HEK293 (cell line): ENCODE results near the gene CCDC187.

Source experiments
- CTCF ChIA-PET: fragments of 350-600 bp; formaldehyde crosslinking; extraction: SDS; loops from one replicate; lab custom pipeline; 2021; ENCODE audit warnings: antibody characterized with exemption; lab: Yijun Ruan, JAX
- POLR2A ChIA-PET: fragments of 300-600 bp; formaldehyde crosslinking; extraction: SDS; loops from one replicate; lab custom pipeline; 2020; ENCODE audit warnings: antibody characterized with exemption, inconsistent platforms; lab: Yijun Ruan, JAX
- H3K27ac ChIP-seq: fragments of 200-500 bp; sonication (Bioruptor generic); 2 replicates; pipeline ENCODE4 v1.5.1; 2014; ENCODE audit warnings: low read depth, low read length, control low read depth, inconsistent platforms; ENCODE audit errors: extremely low read depth
- H3K36me3 ChIP-seq, 2 experiments: fragments of 200-500 bp in 1 of 2; sonication (Bioruptor generic) in 1 of 2; 1 replicate in 1 of 2; 2 replicates in 1 of 2; pipeline ENCODE4 v1.5.1; 2014 to 2017; ENCODE audit warnings: inconsistent platforms in 2 of 2, low read length in 2 of 2; ENCODE audit not compliant: control insufficient read depth in 2 of 2, insufficient read depth in 1 of 2
- H3K4me1 ChIP-seq: fragments of 200-500 bp; sonication (Bioruptor generic); 2 replicates; pipeline ENCODE4 v1.5.1; 2014; ENCODE audit warnings: mild to moderate bottlenecking, low read length, inconsistent platforms; ENCODE audit not compliant: control insufficient read depth, insufficient read depth
- H3K4me3 ChIP-seq: 2 replicates; pipeline ENCODE4 v1.5.1; 2011; ENCODE audit warnings: low read depth, mild to moderate bottlenecking, control low read depth, low read length, moderate library complexity
- H3K9me3 ChIP-seq: fragments of 200-500 bp; sonication (Bioruptor generic); 2 replicates; pipeline ENCODE4 v1.5.1; 2014; ENCODE audit warnings: low read depth, low read length, inconsistent platforms; ENCODE audit not compliant: control insufficient read depth, insufficient read depth
- BCL11A ChIP-seq: fragments of 450-650 bp; formaldehyde crosslinking; IDR thresholded peaks from 2 replicates; pipeline ENCODE4 v1.5.1; 2016; ENCODE audit warnings: low read depth, missing biosample characterization, missing genetic modification characterization
- GLI4 ChIP-seq: fragments of 450-650 bp; formaldehyde crosslinking; IDR thresholded peaks from 2 replicates; pipeline ENCODE4 v1.5.1; 2016; ENCODE audit warnings: missing biosample characterization, missing genetic modification characterization
- KLF10 ChIP-seq: fragments of 450-650 bp; IDR thresholded peaks from 2 replicates; pipeline ENCODE4 v1.5.1; 2018; ENCODE audit warnings: missing biosample characterization, mild to moderate bottlenecking, missing genetic modification characterization
- PRDM4 ChIP-seq: fragments of 450-650 bp; formaldehyde crosslinking; IDR thresholded peaks from 2 replicates; pipeline ENCODE4 v1.5.1; 2017; ENCODE audit warnings: missing biosample characterization, missing genetic modification characterization
- ZBTB21 ChIP-seq: fragments of 450-650 bp; formaldehyde crosslinking; IDR thresholded peaks from 2 replicates; pipeline ENCODE4 v1.5.1; 2017; ENCODE audit warnings: missing biosample characterization, missing genetic modification characterization
- ZBTB48 ChIP-seq: fragments of 450-650 bp; formaldehyde crosslinking; IDR thresholded peaks from 2 replicates; pipeline ENCODE4 v1.5.1; 2016; ENCODE audit warnings: missing biosample characterization, missing genetic modification characterization
- ZBTB8A ChIP-seq: fragments of 450-650 bp; formaldehyde crosslinking; IDR thresholded peaks from 2 replicates; pipeline ENCODE4 v1.5.1; 2016; ENCODE audit warnings: missing biosample characterization, missing genetic modification characterization
- ZNF133 ChIP-seq: fragments of 450-650 bp; formaldehyde crosslinking; IDR thresholded peaks from 2 replicates; pipeline ENCODE4 v1.5.1; 2016; ENCODE audit warnings: missing biosample characterization, missing genetic modification characterization
- ZNF513 ChIP-seq: fragments of 450-650 bp; IDR thresholded peaks from 2 replicates; pipeline ENCODE4 v1.5.1; 2018; ENCODE audit warnings: missing biosample characterization, missing genetic modification characterization
- ZNF544 ChIP-seq: fragments of 450-650 bp; formaldehyde crosslinking; IDR thresholded peaks from 2 replicates; pipeline ENCODE4 v1.5.0; 2017; ENCODE audit warnings: missing biosample characterization, missing genetic modification characterization
- ZNF549 ChIP-seq: fragments of 450-650 bp; IDR thresholded peaks from 2 replicates; pipeline ENCODE4 v1.5.1; 2018; ENCODE audit warnings: missing biosample characterization, missing genetic modification characterization, mild to moderate bottlenecking, inconsistent platforms, moderate library complexity
- ZNF580 ChIP-seq: fragments of 450-650 bp; formaldehyde crosslinking; IDR thresholded peaks from 2 replicates; pipeline ENCODE4 v1.5.1; 2016; ENCODE audit warnings: missing biosample characterization, missing genetic modification characterization
- ZNF600 ChIP-seq: fragments of 450-650 bp; formaldehyde crosslinking; IDR thresholded peaks from 2 replicates; pipeline ENCODE4 v1.5.1; 2016; ENCODE audit warnings: missing biosample characterization, missing genetic modification characterization
- ZNF670 ChIP-seq: fragments of 450-650 bp; formaldehyde crosslinking; IDR thresholded peaks from 2 replicates; pipeline ENCODE4 v1.5.1; 2016; ENCODE audit warnings: missing biosample characterization, missing genetic modification characterization, low read depth
- ZNF791 ChIP-seq: fragments of 450-650 bp; formaldehyde crosslinking; IDR thresholded peaks from 2 replicates; pipeline ENCODE4 v1.5.1; 2016; ENCODE audit warnings: missing biosample characterization, missing genetic modification characterization
- ZSCAN30 ChIP-seq: fragments of 450-650 bp; IDR thresholded peaks from 2 replicates; pipeline ENCODE4 v1.5.1; 2018; ENCODE audit warnings: missing biosample characterization, mild to moderate bottlenecking, missing genetic modification characterization, moderate library complexity
- TF ChIP-seq, protein P1 (sequence below): fragments of 450-650 bp; formaldehyde crosslinking; IDR thresholded peaks from 2 replicates; pipeline ENCODE4 v1.5.1; 2017; ENCODE audit warnings: missing biosample characterization, missing genetic modification characterization
- TF ChIP-seq, protein P2 (sequence below): fragments of 450-650 bp; formaldehyde crosslinking; IDR thresholded peaks from 2 replicates; pipeline ENCODE4 v1.5.1; 2016; ENCODE audit warnings: missing biosample characterization, missing genetic modification characterization, borderline replicate concordance

Gene CCDC187

GRCh38 chr9:136203408-136204144 is 100.3 kb downstream of the CCDC187 start:
- TF ChIP-seq, protein P1, sequence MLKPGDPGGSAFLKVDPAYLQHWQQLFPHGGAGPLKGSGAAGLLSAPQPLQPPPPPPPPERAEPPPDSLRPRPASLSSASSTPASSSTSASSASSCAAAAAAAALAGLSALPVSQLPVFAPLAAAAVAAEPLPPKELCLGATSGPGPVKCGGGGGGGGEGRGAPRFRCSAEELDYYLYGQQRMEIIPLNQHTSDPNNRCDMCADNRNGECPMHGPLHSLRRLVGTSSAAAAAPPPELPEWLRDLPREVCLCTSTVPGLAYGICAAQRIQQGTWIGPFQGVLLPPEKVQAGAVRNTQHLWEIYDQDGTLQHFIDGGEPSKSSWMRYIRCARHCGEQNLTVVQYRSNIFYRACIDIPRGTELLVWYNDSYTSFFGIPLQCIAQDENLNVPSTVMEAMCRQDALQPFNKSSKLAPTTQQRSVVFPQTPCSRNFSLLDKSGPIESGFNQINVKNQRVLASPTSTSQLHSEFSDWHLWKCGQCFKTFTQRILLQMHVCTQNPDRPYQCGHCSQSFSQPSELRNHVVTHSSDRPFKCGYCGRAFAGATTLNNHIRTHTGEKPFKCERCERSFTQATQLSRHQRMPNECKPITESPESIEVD (tag by site-specific recombination): no peak
- TF ChIP-seq ZSCAN30 (tag by site-specific recombination): no peak
- peak; percentile 55 for TF ChIP-seq ZNF600 (tag by site-specific recombination)
- no peak for TF ChIP-seq ZNF549 (tag by site-specific recombination)
- TF ChIP-seq ZNF544 (tag by site-specific recombination): no peak
- no peak for TF ChIP-seq BCL11A
- TF ChIP-seq, protein P2, sequence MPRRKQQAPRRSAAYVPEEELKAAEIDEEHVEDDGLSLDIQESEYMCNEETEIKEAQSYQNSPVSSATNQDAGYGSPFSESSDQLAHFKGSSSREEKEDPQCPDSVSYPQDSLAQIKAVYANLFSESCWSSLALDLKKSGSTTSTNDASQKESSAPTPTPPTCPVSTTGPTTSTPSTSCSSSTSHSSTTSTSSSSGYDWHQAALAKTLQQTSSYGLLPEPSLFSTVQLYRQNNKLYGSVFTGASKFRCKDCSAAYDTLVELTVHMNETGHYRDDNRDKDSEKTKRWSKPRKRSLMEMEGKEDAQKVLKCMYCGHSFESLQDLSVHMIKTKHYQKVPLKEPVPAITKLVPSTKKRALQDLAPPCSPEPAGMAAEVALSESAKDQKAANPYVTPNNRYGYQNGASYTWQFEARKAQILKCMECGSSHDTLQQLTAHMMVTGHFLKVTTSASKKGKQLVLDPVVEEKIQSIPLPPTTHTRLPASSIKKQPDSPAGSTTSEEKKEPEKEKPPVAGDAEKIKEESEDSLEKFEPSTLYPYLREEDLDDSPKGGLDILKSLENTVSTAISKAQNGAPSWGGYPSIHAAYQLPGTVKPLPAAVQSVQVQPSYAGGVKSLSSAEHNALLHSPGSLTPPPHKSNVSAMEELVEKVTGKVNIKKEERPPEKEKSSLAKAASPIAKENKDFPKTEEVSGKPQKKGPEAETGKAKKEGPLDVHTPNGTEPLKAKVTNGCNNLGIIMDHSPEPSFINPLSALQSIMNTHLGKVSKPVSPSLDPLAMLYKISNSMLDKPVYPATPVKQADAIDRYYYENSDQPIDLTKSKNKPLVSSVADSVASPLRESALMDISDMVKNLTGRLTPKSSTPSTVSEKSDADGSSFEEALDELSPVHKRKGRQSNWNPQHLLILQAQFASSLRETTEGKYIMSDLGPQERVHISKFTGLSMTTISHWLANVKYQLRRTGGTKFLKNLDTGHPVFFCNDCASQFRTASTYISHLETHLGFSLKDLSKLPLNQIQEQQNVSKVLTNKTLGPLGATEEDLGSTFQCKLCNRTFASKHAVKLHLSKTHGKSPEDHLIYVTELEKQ (tag by site-specific recombination): no peak
- peak; percentile 73 for TF ChIP-seq ZBTB48 (tag by site-specific recombination)
- ChIA-PET POLR2A (no interaction called here), CTCF (interaction anchor here (0.8 to 1.0 kb wide), 4 partner anchors 23 to 65 kb away, joined by 3 to 4 read pairs (median 3); no protein-coding TSS in a partner anchor)
- H3K27ac ChIP-seq: no peak overlapping the region
- H3K4me3 ChIP-seq: no peak overlapping the region
- peaks cover 0 to 6% of the 10 kb centered on the region in 2 experiments; a peak in 1 of 3 replicates for H3K36me3 ChIP-seq
- no peaks in the 10 kb centered on the region for H3K9me3 ChIP-seq
- H3K4me1 ChIP-seq: no peaks in the 10 kb centered on the region; the same call in 1 of the 2 replicates

- Histone ChIP-seq H3K9me3 (no peaks in the 10 kb centered on the region), H3K4me3 (no peak overlapping the region), H3K36me3 (peaks cover 0 to 3% of the 10 kb centered on the region in 2 experiments; a peak in 1 of 3 replicates), H3K4me1 (no peaks in the 10 kb centered on the region; the same call in 1 of the 2 replicates), H3K27ac (no peak overlapping the region)
- TF ChIP-seq ZNF580 (no peak), KLF10 (tag by site-specific recombination) (no peak), ZNF544 (tag by site-specific recombination) (no peak), ZBTB8A (tag by site-specific recombination) (no peak), PRDM4 (no peak), GLI4 (tag by site-specific recombination) (no peak), ZNF513 (tag by site-specific recombination) (no peak), ZBTB21 (tag by site-specific recombination) (no peak), ZNF133 (tag by site-specific recombination) (no peak), ZNF670 (tag by site-specific recombination) (no peak), ZNF791 (tag by site-specific recombination) (no peak)
- CTCF ChIA-PET: interaction anchor here (0.6 to 0.9 kb wide), 5 partner anchors 14 to 602 kb away, joined by 3 to 4 read pairs (median 3); no protein-coding TSS in a partner anchor
- POLR2A ChIA-PET: interaction anchor here (1.1 kb wide), 1 partner anchor 10 kb away, joined by 3 read pairs; no protein-coding TSS in a partner anchor
These were observed 101.2 kb downstream of the CCDC187 start for GRCh38 chr9:136202454-136203407.
